Gastrocnemius medialis (tissue), 4 donors: Measurements from ENCODE around the gene SLC25A11.

ENCODE experiments used
- CTCF ChIP-seq, 5 experiments: fragments of 450-650 bp in 3 of 5; fragments of 200-600 bp in 2 of 5; sonication (generic) in 2 of 5; IDR thresholded peaks in 4 of 5; conservative IDR thresholded peaks in 1 of 5; 1 replicate in 4 of 5; 2 replicates in 1 of 5; pipeline ENCODE4 v1.5.1; 2016 to 2019; ENCODE audit warnings: antibody characterized with exemption in 5 of 5, mild to moderate bottlenecking in 3 of 5, moderate library complexity in 3 of 5
- POLR2A ChIP-seq, 2 donors: fragments of 450-650 bp; IDR thresholded peaks; one replicate each; pipeline ENCODE4 v1.6.1; 2017; ENCODE audit warnings: antibody characterized with exemption in 2 of 2, mild to moderate bottlenecking in 2 of 2, moderate library complexity in 2 of 2

GRCh38 chr17:4966844-4967538, 27.1 kb upstream of the SLC25A11 start:
- TF ChIP-seq CTCF (IDR thresholded peaks at IDR 0.05 in 4 of 5, conservative IDR thresholded peaks at IDR 0.05 in 1 of 5) (peak in 1 of 5 experiments; percentile 3), POLR2A (IDR thresholded peaks at IDR 0.05) (peak; percentile 47 to 68)
